Measurements from ENCODE around the gene TGOLN2. TPM values are rescaled to one million over a fixed set of nuclear protein-coding genes. Genes with fewer than 3 reads are reported as not detected.

TGOLN2 gene
- total RNA-seq, 1 experiment from 2014 or later: 86.1 TPM

- Histone ChIP-seq H3K9me3 (ENCODE audit: insufficient read depth, low read depth) (no peaks in the 10 kb centered on the region), H3K36me3 (ENCODE audit: low read depth) (no peaks in the 10 kb centered on the region), H3K4me1 (replicated peaks; ENCODE audit: insufficient read depth) (peaks cover 12% of the 10 kb centered on the region), H3K4me2 (no peak overlapping the region), H3K27ac (no peak overlapping the region), H2AFZ (no peak overlapping the region), H3F3A (ENCODE audit: insufficient read depth, low read depth) (peaks cover 7% of the 10 kb centered on the region), H4K20me1 (ENCODE audit: insufficient read depth) (no peaks in the 10 kb centered on the region), H3K79me2 (ENCODE audit: low read depth) (no peaks in the 10 kb centered on the region), H3K4me3 (no peak overlapping the region), H3K9me2 (ENCODE audit: insufficient read depth) (no peaks in the 10 kb centered on the region), H3K27me3 (ENCODE audit: insufficient read depth, low read depth) (peaks cover 5% of the 10 kb centered on the region; the same call in 1 of the 2 replicates)
- intact Hi-C loops (cut with micrococcal nuclease; ENCODE audit: unreplicated experiment): no loop called here
- no TSS peak for BruUV-seq (replicated peaks)
- TF ChIP-seq CTCF (conservative IDR thresholded peaks at IDR 0.05) (no peak), EZH2 (IDR thresholded peaks at IDR 0.05; ENCODE audit: low read depth) (no peak)
- no peak for DNase-seq
- ChIA-PET CTCF (no interaction called here), POLR2A (ENCODE audit: unreplicated experiment) (interaction anchor here (0.6 kb wide), 1 partner anchor 339 kb away, joined by 4 read pairs; the partner anchor contains the start of gene C2orf68)
Measured at GRCh38 chr2:85272357-85272756, 55.4 kb downstream of the TGOLN2 start.

- H3K9me3 ChIP-seq (ENCODE audit: insufficient read depth, low read depth): no peaks in the 10 kb centered on the region
- TF ChIP-seq CTCF (conservative IDR thresholded peaks at IDR 0.05) (no peak), EZH2 (IDR thresholded peaks at IDR 0.05; ENCODE audit: low read depth) (no peak)
- peaks cover 5% of the 10 kb centered on the region for H3F3A ChIP-seq (ENCODE audit: insufficient read depth, low read depth)
- intact Hi-C loops (cut with micrococcal nuclease; ENCODE audit: unreplicated experiment): no loop called here
- H3K9me2 ChIP-seq (ENCODE audit: insufficient read depth): no peaks in the 10 kb centered on the region
- BruUV-seq (replicated peaks): no TSS peak
- no peaks in the 10 kb centered on the region for H3K36me3 ChIP-seq (ENCODE audit: low read depth)
- peaks cover 5% of the 10 kb centered on the region; the same call in 1 of the 2 replicates for H3K27me3 ChIP-seq (ENCODE audit: insufficient read depth, low read depth)
- POLR2A ChIA-PET (ENCODE audit: unreplicated experiment): no interaction called here
- no peak overlapping the region for H3K27ac ChIP-seq
- H3K4me3 ChIP-seq: no peak overlapping the region
- H3K4me2 ChIP-seq: no peak overlapping the region
- no peaks in the 10 kb centered on the region for H3K79me2 ChIP-seq (ENCODE audit: low read depth)
- H3K4me1 ChIP-seq (replicated peaks; ENCODE audit: insufficient read depth): peaks cover 20% of the 10 kb centered on the region
- CTCF ChIA-PET: no interaction called here
- H2AFZ ChIP-seq: no peak overlapping the region
- no peak for DNase-seq
- H4K20me1 ChIP-seq (ENCODE audit: insufficient read depth): no peaks in the 10 kb centered on the region
Measured at GRCh38 chr2:85269959-85270358, 57.8 kb downstream of the TGOLN2 start.

Other genes with a start within 250 kb of the TGOLN2 start
- gene TCF7L1, start 194.6 kb downstream of the TGOLN2 start, total RNA-seq (2021): 2.3 and 2.8 TPM in 2 replicates
- gene RETSAT, start 26.5 kb upstream of the TGOLN2 start, total RNA-seq (2021): 52.1 and 57.8 TPM in 2 replicates
- 16.4 and 18.1 TPM in 2 replicates for gene ELMOD3, start 26.8 kb upstream of the TGOLN2 start, total RNA-seq (2021)
- gene CAPG, start 82.4 kb upstream of the TGOLN2 start, total RNA-seq (2021): 417 and 428 TPM in 2 replicates
- gene SH2D6, start 90.7 kb upstream of the TGOLN2 start, total RNA-seq (2021): 2.3 TPM in 2 replicates
- gene MAT2A, start 211.2 kb upstream of the TGOLN2 start, total RNA-seq (2021): 169 and 206 TPM in 2 replicates
- gene GGCX, start 233.5 kb upstream of the TGOLN2 start, total RNA-seq (2021): 30.2 and 30.6 TPM in 2 replicates
- 91.9 and 124 TPM in 2 replicates for gene VAMP8, start 249.6 kb upstream of the TGOLN2 start, total RNA-seq (2021)